Measurements from ENCODE around the gene APPBP2.

DNA sequence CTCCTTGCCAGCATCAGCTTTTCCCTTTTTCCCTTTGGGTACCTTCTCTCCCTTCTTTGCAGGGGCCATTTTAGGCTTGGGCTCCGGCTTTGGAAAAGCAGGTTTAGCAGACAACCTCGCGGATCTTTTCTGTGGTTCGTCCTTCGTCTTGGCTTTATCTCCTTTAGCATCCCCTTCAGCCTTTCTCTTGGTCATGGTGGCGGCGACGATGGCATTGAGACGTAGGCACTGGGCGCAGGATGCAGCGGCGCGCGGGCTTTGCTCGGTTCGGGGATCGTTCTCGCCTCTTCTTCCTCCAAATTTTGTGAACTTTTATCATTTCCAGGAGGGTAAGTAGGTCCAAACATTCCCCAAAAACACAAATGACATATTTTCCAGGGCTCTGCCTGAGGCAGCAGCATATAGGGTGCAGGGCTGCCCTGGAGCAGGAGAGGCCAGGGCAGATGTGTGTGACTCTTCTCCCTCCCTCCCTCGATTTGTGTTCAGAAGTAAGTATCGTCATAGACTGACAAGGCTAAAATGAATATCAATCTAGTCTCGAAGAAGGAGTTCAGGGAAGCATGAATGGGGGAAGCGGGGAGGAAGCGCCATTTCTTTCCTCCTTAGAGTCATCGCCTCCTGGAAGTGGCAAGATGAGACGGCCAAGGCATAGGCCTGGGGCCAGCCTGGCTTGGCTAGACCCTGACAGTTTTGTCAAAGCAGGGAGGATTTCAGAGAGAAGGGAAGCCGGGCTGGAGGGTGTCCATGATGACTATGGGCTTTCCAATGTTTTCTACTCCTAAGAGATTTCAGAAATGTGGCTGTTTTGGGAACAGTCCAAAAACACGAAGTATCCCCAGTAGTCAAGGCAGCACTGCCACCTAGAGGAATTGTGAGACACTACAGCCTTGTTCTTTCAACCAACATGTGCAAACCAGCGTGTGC, 90.5 kb downstream of the APPBP2 start:
- TF ChIP-seq, protein P1, sequence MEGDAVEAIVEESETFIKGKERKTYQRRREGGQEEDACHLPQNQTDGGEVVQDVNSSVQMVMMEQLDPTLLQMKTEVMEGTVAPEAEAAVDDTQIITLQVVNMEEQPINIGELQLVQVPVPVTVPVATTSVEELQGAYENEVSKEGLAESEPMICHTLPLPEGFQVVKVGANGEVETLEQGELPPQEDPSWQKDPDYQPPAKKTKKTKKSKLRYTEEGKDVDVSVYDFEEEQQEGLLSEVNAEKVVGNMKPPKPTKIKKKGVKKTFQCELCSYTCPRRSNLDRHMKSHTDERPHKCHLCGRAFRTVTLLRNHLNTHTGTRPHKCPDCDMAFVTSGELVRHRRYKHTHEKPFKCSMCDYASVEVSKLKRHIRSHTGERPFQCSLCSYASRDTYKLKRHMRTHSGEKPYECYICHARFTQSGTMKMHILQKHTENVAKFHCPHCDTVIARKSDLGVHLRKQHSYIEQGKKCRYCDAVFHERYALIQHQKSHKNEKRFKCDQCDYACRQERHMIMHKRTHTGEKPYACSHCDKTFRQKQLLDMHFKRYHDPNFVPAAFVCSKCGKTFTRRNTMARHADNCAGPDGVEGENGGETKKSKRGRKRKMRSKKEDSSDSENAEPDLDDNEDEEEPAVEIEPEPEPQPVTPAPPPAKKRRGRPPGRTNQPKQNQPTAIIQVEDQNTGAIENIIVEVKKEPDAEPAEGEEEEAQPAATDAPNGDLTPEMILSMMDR (IDR thresholded peaks at IDR 0.05), result peak; percentile 64 to 96 (median 92)
- TF ChIP-seq POLR2A (IDR thresholded peaks at IDR 0.05), result no peak

Data from thyroid gland (tissue), 4 donors.